CD14-positive monocyte (primary cell): ENCODE results near the gene RARB. TPM values are rescaled to one million over a fixed set of nuclear protein-coding genes. Genes with fewer than 3 reads are reported as not detected.

Source experiments
- DNase-seq, 3 donors: peaks; one replicate each; pipeline ENCODE4 v3.0.0-alpha.2; 2011 to 2022
- H2AFZ ChIP-seq: 2 replicates; pipeline ENCODE4 v1.6.0; 2012; ENCODE audit warnings: mild to moderate bottlenecking, low read depth, low read length, inconsistent platforms; ENCODE audit not compliant: insufficient read depth, poor library complexity, severe bottlenecking
- H3K27ac ChIP-seq, 2 donors: 1 replicate in 1 of 2; 2 replicates in 1 of 2; pipeline ENCODE4 v1.5.1; 2012 to 2013; ENCODE audit warnings: low read length in 2 of 2, control low read depth in 1 of 2, inconsistent platforms in 1 of 2, low read depth in 1 of 2, mild to moderate bottlenecking in 1 of 2
- H3K27me3 ChIP-seq, 2 donors: one replicate each; pipeline versions ENCODE4 v1.6.0 to v1.6.1; 2011 to 2013; ENCODE audit warnings: low read length in 2 of 2; ENCODE audit not compliant: control insufficient read depth in 2 of 2, insufficient read depth in 2 of 2
- H3K36me3 ChIP-seq, 2 donors: replicated peaks in 1 of 2; 1 replicate in 1 of 2; 2 replicates in 1 of 2; pipeline versions ENCODE4 v1.5.1 to v1.6.1; 2012 to 2013; ENCODE audit warnings: low read length in 2 of 2, control low read depth in 1 of 2, inconsistent platforms in 1 of 2, mild to moderate bottlenecking in 1 of 2; ENCODE audit not compliant: insufficient read depth in 2 of 2, control insufficient read depth in 1 of 2
- H3K4me1 ChIP-seq, 2 donors: 1 replicate in 1 of 2; 2 replicates in 1 of 2; pipeline versions ENCODE4 v1.5.1 to v1.6.1; 2012 to 2013; ENCODE audit warnings: low read length in 2 of 2, control low read depth in 1 of 2, inconsistent platforms in 1 of 2, mild to moderate bottlenecking in 1 of 2, moderate library complexity in 1 of 2; ENCODE audit not compliant: insufficient read depth in 2 of 2, control insufficient read depth in 1 of 2
- H3K4me2 ChIP-seq: replicated peaks from 2 replicates; pipeline ENCODE3; 2012; ENCODE audit warnings: low read length, moderate library complexity, mild to moderate bottlenecking; ENCODE audit not compliant: poor library complexity, severe bottlenecking; ENCODE audit errors: extremely low read depth
- H3K4me3 ChIP-seq, 3 experiments: fragments of 200-600 bp in 1 of 3; sonication (generic) in 1 of 3; replicated peaks in 1 of 3; 1 replicate in 2 of 3; 2 replicates in 1 of 3; pipeline ENCODE4 v1.5.1; 2011 to 2013; ENCODE audit warnings: low read length in 3 of 3, mild to moderate bottlenecking in 3 of 3, control low read depth in 2 of 3, low read depth in 2 of 3, inconsistent platforms in 1 of 3, moderate library complexity in 1 of 3
- H3K79me2 ChIP-seq: 2 replicates; pipeline ENCODE4 v1.6.0; 2012; ENCODE audit warnings: mild to moderate bottlenecking, control low read depth, inconsistent platforms, low read length, moderate library complexity; ENCODE audit not compliant: insufficient read depth
- H3K9ac ChIP-seq: 2 replicates; pipeline ENCODE4 v1.6.0; 2017; ENCODE audit warnings: low read length, mild to moderate bottlenecking; ENCODE audit not compliant: insufficient read depth, poor library complexity, severe bottlenecking
- H3K9me3 ChIP-seq, 2 donors: replicated peaks in 1 of 2; 1 replicate in 1 of 2; 2 replicates in 1 of 2; pipeline versions ENCODE4 v1.5.1 to v1.6.1; 2012 to 2013; ENCODE audit warnings: low read length in 2 of 2, control low read depth in 1 of 2; ENCODE audit not compliant: control insufficient read depth in 1 of 2, insufficient read depth in 1 of 2
- H4K20me1 ChIP-seq: 2 replicates; pipeline ENCODE4 v1.6.0; 2012; ENCODE audit warnings: mild to moderate bottlenecking, low read length, control low read depth, moderate library complexity; ENCODE audit not compliant: insufficient read depth
- H3K27ac Mint-ChIP-seq, 7 donors: one replicate each; pipeline ENCODE4 v1.8.0; 2020; ENCODE audit warnings: mild to moderate bottlenecking in 7 of 7, mixed read lengths in 7 of 7, moderate library complexity in 6 of 7, inconsistent platforms in 2 of 7
- H3K27me3 Mint-ChIP-seq, 3 donors: one replicate each; pipeline ENCODE4 v1.8.0; 2021 to 2022; ENCODE audit warnings: low read depth in 3 of 3, mild to moderate bottlenecking in 3 of 3, mixed read lengths in 3 of 3, moderate library complexity in 3 of 3, inconsistent platforms in 1 of 3
- H3K36me3 Mint-ChIP-seq, 2 donors: one replicate each; pipeline ENCODE4 v1.8.0; 2020; ENCODE audit warnings: mixed read lengths in 2 of 2, inconsistent platforms in 1 of 2, mild to moderate bottlenecking in 1 of 2
- H3K4me1 Mint-ChIP-seq: one replicate; pipeline ENCODE4 v1.8.0; 2020; ENCODE audit warnings: mild to moderate bottlenecking, mixed read lengths
- H3K4me3 Mint-ChIP-seq, 2 donors: one replicate each; pipeline ENCODE4 v1.8.0; 2020; ENCODE audit warnings: mild to moderate bottlenecking in 2 of 2, mixed read lengths in 2 of 2, moderate library complexity in 1 of 2
- H3K9me3 Mint-ChIP-seq, 7 donors: one replicate each; pipeline ENCODE4 v1.8.0; 2020 to 2022; ENCODE audit warnings: mixed read lengths in 7 of 7, mild to moderate bottlenecking in 6 of 7, moderate library complexity in 6 of 7, inconsistent platforms in 2 of 7
- WGBS: methylation state at CpG from one replicate; pipeline ENCODE4 v1.1.5; 2013; ENCODE audit warnings: missing lambda C conversion rate; ENCODE audit not compliant: insufficient coverage; 5-methylcytosine and 5-hydroxymethylcytosine counted together
- intact Hi-C, 2 donors: fragments of 100-400 bp; cut with micrococcal nuclease; formaldehyde crosslinking; loops; one replicate each; pipeline versions ENCODE4 v1.15.0 to v1.15.1; 2023
- polyA plus RNA-seq, 3 donors: library from polyadenylated mRNA; depleted of rRNA in 1 of 3; unstranded in 2 of 3; stranded (reverse) in 1 of 3; fragments of 300-500 nt in 2 of 3; fragments of >200 nt in 1 of 3; fragmentation: Illumina TruSeq in 2 of 3; gene quantifications; 1 replicate in 2 of 3; 2 replicates in 1 of 3; pipeline ENCODE4 v1.2.3, GENCODE V29; 2012 to 2021
- TF ChIP-seq, protein P1 (sequence below): fragments of 200-600 bp; IDR thresholded peaks from one replicate; pipeline ENCODE4 v1.8.0; 2022; ENCODE audit warnings: antibody characterized with exemption, mild to moderate bottlenecking

RARB gene
- polyA plus RNA-seq, 3 donors: not detected

GRCh38 chr3:25572336-25572735 lies 144.3 kb downstream of the RARB start:
- peak overlapping the region in 1 of 7 donors; percentile 48 for H3K27ac Mint-ChIP-seq
- WGBS: 80% methylated on average over 1 of the region's 3 CpGs

GRCh38 chr3:25572919-25573385 lies 144.9 kb downstream of the RARB start:
- H3K36me3 Mint-ChIP-seq: no peaks in the 10 kb centered on the region
- no peak overlapping the region for H2AFZ ChIP-seq
- H3K4me1 Mint-ChIP-seq: no peaks in the 10 kb centered on the region

More at GRCh38 chr3:25572336-25572735, 144.3 kb downstream of the RARB start:
- Histone ChIP-seq H3K4me3 (no peak overlapping the region), H3K4me2 (no peak overlapping the region), H3K4me1 (no peaks in the 10 kb centered on the region), H3K79me2 (no peaks in the 10 kb centered on the region), H2AFZ (no peak overlapping the region), H3K27me3 (no peaks in the 10 kb centered on the region), H3K27ac (no peak overlapping the region), H3K9ac (no peak overlapping the region), H3K36me3 (no peaks in the 10 kb centered on the region), H3K9me3 (no peaks in the 10 kb centered on the region), H4K20me1 (no peaks in the 10 kb centered on the region)
- H3K4me3 Mint-ChIP-seq: no peak overlapping the region
- no peaks in the 10 kb centered on the region for H3K9me3 Mint-ChIP-seq
- no peak for DNase-seq
- no peaks in the 10 kb centered on the region for H3K4me1 Mint-ChIP-seq
- TF ChIP-seq, protein P1, sequence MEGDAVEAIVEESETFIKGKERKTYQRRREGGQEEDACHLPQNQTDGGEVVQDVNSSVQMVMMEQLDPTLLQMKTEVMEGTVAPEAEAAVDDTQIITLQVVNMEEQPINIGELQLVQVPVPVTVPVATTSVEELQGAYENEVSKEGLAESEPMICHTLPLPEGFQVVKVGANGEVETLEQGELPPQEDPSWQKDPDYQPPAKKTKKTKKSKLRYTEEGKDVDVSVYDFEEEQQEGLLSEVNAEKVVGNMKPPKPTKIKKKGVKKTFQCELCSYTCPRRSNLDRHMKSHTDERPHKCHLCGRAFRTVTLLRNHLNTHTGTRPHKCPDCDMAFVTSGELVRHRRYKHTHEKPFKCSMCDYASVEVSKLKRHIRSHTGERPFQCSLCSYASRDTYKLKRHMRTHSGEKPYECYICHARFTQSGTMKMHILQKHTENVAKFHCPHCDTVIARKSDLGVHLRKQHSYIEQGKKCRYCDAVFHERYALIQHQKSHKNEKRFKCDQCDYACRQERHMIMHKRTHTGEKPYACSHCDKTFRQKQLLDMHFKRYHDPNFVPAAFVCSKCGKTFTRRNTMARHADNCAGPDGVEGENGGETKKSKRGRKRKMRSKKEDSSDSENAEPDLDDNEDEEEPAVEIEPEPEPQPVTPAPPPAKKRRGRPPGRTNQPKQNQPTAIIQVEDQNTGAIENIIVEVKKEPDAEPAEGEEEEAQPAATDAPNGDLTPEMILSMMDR: no peak
- no peaks in the 10 kb centered on the region for H3K36me3 Mint-ChIP-seq
- intact Hi-C loops: no loop called here
- H3K27me3 Mint-ChIP-seq: peaks cover 0 to 5% (median 0%) of the 10 kb centered on the region in 3 donors

More at GRCh38 chr3:25572919-25573385, 144.9 kb downstream of the RARB start:
- Histone ChIP-seq H3K36me3 (no peaks in the 10 kb centered on the region), H3K9ac (no peak overlapping the region), H3K4me3 (no peak overlapping the region), H3K27ac (no peak overlapping the region), H4K20me1 (no peaks in the 10 kb centered on the region), H3K79me2 (no peaks in the 10 kb centered on the region), H3K9me3 (no peaks in the 10 kb centered on the region), H3K4me1 (no peaks in the 10 kb centered on the region), H3K4me2 (no peak overlapping the region), H3K27me3 (no peaks in the 10 kb centered on the region)
- TF ChIP-seq, protein P1: no peak
- H3K27me3 Mint-ChIP-seq: peaks cover under 1 to 5% (median 1%) of the 10 kb centered on the region in 3 donors
- no peak overlapping the region for H3K27ac Mint-ChIP-seq
- 79% methylated on average over 10 of the region's 14 CpGs for WGBS
- DNase-seq: no peak
- no peak overlapping the region for H3K4me3 Mint-ChIP-seq
- intact Hi-C loops: no loop called here
- no peaks in the 10 kb centered on the region for H3K9me3 Mint-ChIP-seq
